ENCODE data around the gene PCBP3. TPM values are rescaled to one million over a fixed set of nuclear protein-coding genes. Genes with fewer than 3 reads are reported as not detected.

PCBP3 gene
- total and polyA plus RNA-seq, 2 of the 8 experiments (the other 6 are each of a cell fraction or from before 2014, with no cell fraction given): 3.5 to 6.3 TPM

GRCh38 chr21:45876381-45877170 lies 233.1 kb downstream of the PCBP3 start (continued):
- TF ChIP-seq E2F6 (IDR thresholded peaks at IDR 0.05): no peak
- no peak for TF ChIP-seq SIX5 (IDR thresholded peaks at IDR 0.05; ENCODE audit: low read depth, low read length)
